Ascending aorta (tissue), 2 donors: ENCODE measurements around the gene OTOR. TPM values are rescaled to one million over a fixed set of nuclear protein-coding genes. Genes with fewer than 3 reads are reported as not detected.

Experiments
- DNase-seq, 2 donors: peaks; one replicate each; pipeline ENCODE4 v3.0.0-alpha.2; 2019; ENCODE audit warnings: low spot score in 2 of 2
- H3K27ac ChIP-seq, 2 donors: fragments of 200-600 bp; sonication (generic); one replicate each; pipeline ENCODE4 v1.5.1; 2016 to 2017; ENCODE audit warnings: mild to moderate bottlenecking in 1 of 2
- H3K27me3 ChIP-seq: fragments of 200-600 bp; sonication (generic); one replicate; pipeline ENCODE4 v1.5.1; 2017
- H3K36me3 ChIP-seq, 2 donors: fragments of 200-600 bp; sonication (generic); one replicate each; pipeline ENCODE4 v1.5.1; 2016
- H3K4me1 ChIP-seq, 2 donors: fragments of 200-600 bp; sonication (generic); one replicate each; pipeline ENCODE4 v1.5.1; 2016 to 2017; ENCODE audit warnings: mild to moderate bottlenecking in 1 of 2
- H3K4me3 ChIP-seq, 2 donors: fragments of 200-600 bp; sonication (generic); one replicate each; pipeline ENCODE4 v1.5.1; 2016 to 2017; ENCODE audit warnings: mild to moderate bottlenecking in 1 of 2
- H3K9me3 ChIP-seq, 2 donors: fragments of 200-600 bp; sonication (generic); one replicate each; pipeline ENCODE4 v1.5.1; 2016
- intact Hi-C: fragments of 100-400 bp; cut with DNase I; formaldehyde crosslinking; loops from one replicate; pipeline ENCODE4 v1.15.1; 2023
- total RNA-seq: library from RNA; depleted of rRNA; stranded (reverse); fragments of >200 nt; gene quantifications from one replicate; pipeline ENCODE4 v1.1.0, GENCODE V29; 2016
- TF ChIP-seq, protein P1 (sequence below), 3 experiments: fragments of 200-600 bp in 2 of 3; fragments of 450-650 bp in 1 of 3; sonication (generic) in 2 of 3; IDR thresholded peaks; one replicate each; pipeline ENCODE4 v1.5.1; 2016 to 2019; ENCODE audit warnings: antibody characterized with exemption in 3 of 3, mild to moderate bottlenecking in 1 of 3, moderate library complexity in 1 of 3

The OTOR gene, protein sequence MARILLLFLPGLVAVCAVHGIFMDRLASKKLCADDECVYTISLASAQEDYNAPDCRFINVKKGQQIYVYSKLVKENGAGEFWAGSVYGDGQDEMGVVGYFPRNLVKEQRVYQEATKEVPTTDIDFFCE
- not detected for total RNA-seq

DNA sequence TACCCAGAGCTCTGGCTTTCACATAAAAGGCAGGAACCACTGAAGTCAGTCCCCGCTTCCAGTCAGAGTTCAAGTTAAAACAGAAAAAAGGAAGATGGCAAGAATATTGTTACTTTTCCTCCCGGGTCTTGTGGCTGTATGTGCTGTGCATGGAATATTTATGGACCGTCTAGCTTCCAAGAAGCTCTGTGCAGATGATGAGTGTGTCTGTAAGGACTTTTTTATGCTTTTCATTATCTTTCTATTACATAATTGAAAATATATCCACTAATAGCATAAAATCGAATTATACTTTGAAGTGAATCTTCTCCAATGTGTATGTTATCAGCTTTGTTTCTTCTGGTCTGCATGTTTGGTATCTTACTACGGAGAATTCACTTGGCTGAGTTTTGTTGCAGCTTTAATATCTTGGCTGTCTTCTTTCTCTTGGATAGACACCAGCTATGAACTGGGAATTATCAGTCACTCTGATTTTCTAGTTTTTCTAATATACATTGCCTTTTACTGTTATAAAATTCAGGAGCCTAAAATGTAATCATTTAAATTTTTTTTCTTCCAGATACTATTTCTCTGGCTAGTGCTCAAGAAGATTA, at the start of gene OTOR:
Gene OTOR, plus strand, starts transcription at position 51 of the 593 bp plus-strand sequence. Its CDS starts 44 bp downstream, at position 95.
- Histone ChIP-seq H3K36me3 (no peaks in the 10 kb centered on the region), H3K27ac (no peak within 1 kb of the TSS), H3K4me3 (no peak within 1 kb of the TSS), H3K4me1 (no peaks in the 10 kb centered on the region), H3K9me3 (no peaks in the 10 kb centered on the region), H3K27me3 (no peaks in the 10 kb centered on the region)
- DNase-seq = no peak
- intact Hi-C loops = no loop called here
- TF ChIP-seq, protein P1, sequence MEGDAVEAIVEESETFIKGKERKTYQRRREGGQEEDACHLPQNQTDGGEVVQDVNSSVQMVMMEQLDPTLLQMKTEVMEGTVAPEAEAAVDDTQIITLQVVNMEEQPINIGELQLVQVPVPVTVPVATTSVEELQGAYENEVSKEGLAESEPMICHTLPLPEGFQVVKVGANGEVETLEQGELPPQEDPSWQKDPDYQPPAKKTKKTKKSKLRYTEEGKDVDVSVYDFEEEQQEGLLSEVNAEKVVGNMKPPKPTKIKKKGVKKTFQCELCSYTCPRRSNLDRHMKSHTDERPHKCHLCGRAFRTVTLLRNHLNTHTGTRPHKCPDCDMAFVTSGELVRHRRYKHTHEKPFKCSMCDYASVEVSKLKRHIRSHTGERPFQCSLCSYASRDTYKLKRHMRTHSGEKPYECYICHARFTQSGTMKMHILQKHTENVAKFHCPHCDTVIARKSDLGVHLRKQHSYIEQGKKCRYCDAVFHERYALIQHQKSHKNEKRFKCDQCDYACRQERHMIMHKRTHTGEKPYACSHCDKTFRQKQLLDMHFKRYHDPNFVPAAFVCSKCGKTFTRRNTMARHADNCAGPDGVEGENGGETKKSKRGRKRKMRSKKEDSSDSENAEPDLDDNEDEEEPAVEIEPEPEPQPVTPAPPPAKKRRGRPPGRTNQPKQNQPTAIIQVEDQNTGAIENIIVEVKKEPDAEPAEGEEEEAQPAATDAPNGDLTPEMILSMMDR (IDR thresholded peaks at IDR 0.05) = no peak

DNA sequence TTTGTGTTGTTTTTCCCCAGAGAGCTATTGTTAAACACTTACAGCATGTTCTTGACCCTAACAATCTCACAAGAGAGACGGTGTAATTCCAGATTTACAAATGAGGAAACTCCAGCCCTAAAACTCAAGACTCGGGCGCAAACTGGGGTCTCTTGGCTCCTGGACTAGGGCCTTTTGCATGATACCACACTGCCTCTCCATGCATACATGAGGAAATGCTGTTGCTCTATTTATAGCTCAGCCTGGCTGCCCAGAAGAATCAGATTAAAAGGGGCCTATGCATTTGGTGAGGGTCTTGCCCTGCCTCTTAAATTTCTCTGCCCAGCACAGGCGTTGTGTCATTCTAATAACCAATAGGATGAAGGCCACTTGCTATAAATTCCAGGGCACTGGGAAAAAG, 48.9 kb upstream of the OTOR start:
- Histone ChIP-seq H3K4me3 (no peak overlapping the region), H3K27me3 (no peaks in the 10 kb centered on the region), H3K4me1 (no peaks in the 10 kb centered on the region), H3K36me3 (no peaks in the 10 kb centered on the region), H3K27ac (no peak overlapping the region), H3K9me3 (no peaks in the 10 kb centered on the region)
- TF ChIP-seq, protein P1 (IDR thresholded peaks at IDR 0.05) = no peak
- intact Hi-C loops = no loop called here
- DNase-seq = no peak

DNA sequence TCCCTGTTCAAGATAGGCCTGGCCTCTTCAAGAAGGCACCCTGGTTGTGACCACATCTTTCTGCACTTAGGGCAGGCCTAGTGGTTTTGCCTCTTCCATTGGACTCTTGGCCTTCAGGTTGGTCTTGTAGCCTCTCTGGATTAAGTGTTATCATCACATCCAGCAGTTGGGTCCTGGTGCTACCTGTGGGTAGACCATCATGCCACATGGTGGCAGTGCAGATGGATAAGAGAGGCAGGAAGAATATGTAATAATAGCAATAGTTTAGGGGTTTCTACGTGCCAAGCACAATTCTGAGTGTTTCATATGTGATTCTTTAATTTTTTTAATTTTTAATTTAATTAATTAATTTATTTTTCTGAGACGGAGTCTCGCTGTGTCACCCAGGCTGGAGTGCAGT, 46.9 kb upstream of the OTOR start:
- no peak for DNase-seq
- no peaks in the 10 kb centered on the region for H3K4me1 ChIP-seq
- no peak overlapping the region for H3K27ac ChIP-seq
- no peak overlapping the region for H3K4me3 ChIP-seq
- no peaks in the 10 kb centered on the region for H3K27me3 ChIP-seq
- TF ChIP-seq, protein P1 (IDR thresholded peaks at IDR 0.05) = no peak
- H3K36me3 ChIP-seq = no peaks in the 10 kb centered on the region
- no peaks in the 10 kb centered on the region for H3K9me3 ChIP-seq
- intact Hi-C loops = no loop called here

DNA sequence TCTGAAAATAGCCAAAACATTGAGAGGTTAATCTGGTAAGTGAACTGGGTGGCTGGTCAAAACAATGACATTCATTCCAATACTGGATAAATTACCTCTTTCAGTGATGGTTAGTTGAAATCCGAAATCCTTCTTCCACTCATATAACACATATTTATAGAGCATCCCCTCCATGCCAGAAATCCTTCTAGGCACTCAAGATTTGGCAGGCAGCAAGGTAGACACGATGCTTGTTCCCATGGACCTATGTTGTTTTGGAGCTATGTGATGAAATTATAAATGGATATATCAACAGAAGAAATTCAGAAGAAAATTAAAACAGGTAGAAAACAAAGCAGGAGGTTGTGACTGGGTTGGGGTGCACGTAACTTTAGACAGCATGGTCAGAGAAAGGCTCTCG, 44.6 kb upstream of the OTOR start:
- Histone ChIP-seq H3K36me3 (no peaks in the 10 kb centered on the region), H3K4me3 (no peak overlapping the region), H3K9me3 (no peaks in the 10 kb centered on the region), H3K27me3 (no peaks in the 10 kb centered on the region), H3K27ac (no peak overlapping the region), H3K4me1 (no peaks in the 10 kb centered on the region)
- no peak for DNase-seq
- intact Hi-C loops = no loop called here
- TF ChIP-seq, protein P1 (IDR thresholded peaks at IDR 0.05) = no peak

DNA sequence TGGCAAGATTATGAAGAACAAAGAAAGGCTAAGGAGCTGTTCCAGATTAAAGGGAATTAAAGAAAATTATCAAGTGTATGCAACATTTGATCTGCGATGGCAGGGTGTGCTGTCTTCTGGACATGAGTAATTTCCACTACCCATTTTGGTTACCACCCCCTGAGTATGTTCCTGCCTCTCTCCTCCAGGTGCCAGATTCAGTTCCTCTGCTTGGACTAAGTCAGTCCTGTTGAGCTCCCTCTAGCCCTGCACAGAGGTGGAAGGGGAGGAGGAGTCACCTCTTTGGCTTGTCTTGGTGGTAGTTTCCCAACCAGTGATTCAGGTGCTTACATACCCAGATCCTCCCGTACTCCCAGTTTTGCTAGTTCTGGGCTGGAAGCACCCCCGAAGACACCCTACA, 40.5 kb upstream of the OTOR start:
- Histone ChIP-seq H3K27ac (no peak overlapping the region), H3K27me3 (no peaks in the 10 kb centered on the region), H3K4me1 (no peaks in the 10 kb centered on the region), H3K4me3 (no peak overlapping the region), H3K9me3 (no peaks in the 10 kb centered on the region), H3K36me3 (no peaks in the 10 kb centered on the region)
- TF ChIP-seq, protein P1 (IDR thresholded peaks at IDR 0.05) = no peak
- no peak for DNase-seq
- intact Hi-C loops = no loop called here
